Measurements from ENCODE around the gene KRT7.
A peak's percentile ranks its signal among the peaks of the same experiment; 100 is the strongest.
"Not testable (repeated sequence)": the region's sequence is repeated elsewhere in the genome, so short reads cannot be mapped to it uniquely, and the experiment has no call there.

KRT7 gene

DNA sequence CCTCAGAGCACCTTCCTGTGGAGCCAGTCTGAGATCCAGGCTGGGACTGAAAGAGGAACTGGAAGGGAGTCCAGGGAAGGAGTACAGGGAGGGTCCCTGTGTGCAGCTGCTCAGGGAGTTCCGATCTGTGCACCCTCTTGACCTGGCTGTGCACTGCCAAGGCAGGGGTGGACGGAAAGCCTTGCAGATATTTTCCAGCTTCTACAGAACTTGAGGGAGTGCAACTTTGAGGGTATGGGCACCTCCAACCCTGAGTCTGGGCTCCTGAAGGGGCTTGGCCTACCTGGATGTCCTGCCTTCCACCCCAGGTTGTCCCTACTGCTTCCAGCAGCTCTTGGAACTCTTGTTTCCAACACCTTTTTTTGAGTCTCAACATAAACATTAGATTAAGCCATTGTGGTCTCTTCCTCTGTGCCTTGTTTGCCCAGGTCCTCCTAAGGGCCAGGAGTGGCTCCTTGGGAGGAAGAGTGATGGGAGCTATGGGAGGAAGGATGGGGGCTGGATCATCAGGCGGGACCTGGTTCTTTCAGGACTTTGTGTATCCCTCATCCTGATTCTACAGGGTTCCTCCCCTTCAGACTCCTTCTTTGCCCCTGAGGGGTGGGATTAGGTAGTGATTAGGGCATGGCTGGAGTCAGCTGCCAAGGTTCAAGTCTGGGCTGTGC, 3.5 kb downstream of the KRT7 start:
- H4K20me1 ChIP-seq = no peaks in the 10 kb centered on the region
- peaks cover 16 to 41% (median 25%) of the 10 kb centered on the region in 10 experiments for H3K4me1 ChIP-seq
- peak overlapping the region in 2 of 11 experiments; percentile 35 to 89; a peak in 4 of 22 replicates for H3K4me2 ChIP-seq
- no peaks in the 10 kb centered on the region for H3K36me3 ChIP-seq
- no peak overlapping the region for H3K27ac ChIP-seq
- no peak overlapping the region for H3K9ac ChIP-seq
- no peak for TF ChIP-seq Cebpa-rat (IDR thresholded peaks at IDR 0.05)
- no peaks in the 10 kb centered on the region for H3K9me3 ChIP-seq (replicated peaks in 1 of 11)
- no peak overlapping the region for H3K4me3 ChIP-seq
- H3K27me3 ChIP-seq = peaks cover 0 to 18% (median 15%) of the 10 kb centered on the region in 11 experiments; a peak in 16 of 22 replicates

DNA sequence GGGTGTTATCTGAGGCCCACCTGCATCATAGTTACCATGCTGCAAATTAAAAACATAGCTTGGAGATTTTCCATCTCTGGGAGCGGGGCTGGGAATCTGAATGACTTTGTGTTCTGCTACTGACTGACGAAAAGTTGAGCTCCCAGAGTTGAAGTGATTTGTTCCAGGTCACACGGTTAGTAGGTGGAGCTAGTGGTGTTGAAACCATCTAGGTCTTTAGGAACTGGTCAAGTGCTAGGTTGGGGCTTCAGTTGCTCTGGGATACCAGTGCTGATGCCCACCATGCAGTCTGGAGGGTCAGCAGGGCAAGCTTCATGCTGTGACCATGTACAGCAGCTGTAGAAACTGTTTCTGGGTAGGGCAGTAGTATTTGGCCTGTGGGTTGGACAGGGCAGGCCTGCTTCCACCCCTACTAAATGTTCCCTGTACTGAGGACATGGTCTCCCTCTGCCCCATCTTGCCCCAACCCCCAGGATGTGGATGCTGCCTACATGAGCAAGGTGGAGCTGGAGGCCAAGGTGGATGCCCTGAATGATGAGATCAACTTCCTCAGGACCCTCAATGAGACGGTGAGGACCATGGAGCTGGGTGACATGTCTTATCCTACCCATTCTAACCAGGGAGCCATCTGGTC, 5.3 kb downstream of the KRT7 start:
- Histone ChIP-seq H3K36me3 (no peaks in the 10 kb centered on the region), H3K4me3 (no peak overlapping the region), H3K27me3 (peaks cover 0 to 5% (median 4%) of the 10 kb centered on the region in 11 experiments; a peak in 15 of 22 replicates), H3K4me2 (peak overlapping the region in 3 of 11 experiments; percentile 0 to 21 (median 4); a peak in 2 of 22 replicates), H3K27ac (no peak overlapping the region), H4K20me1 (no peaks in the 10 kb centered on the region), H3K4me1 (peaks cover 20 to 47% (median 29%) of the 10 kb centered on the region in 10 experiments), H3K9me3 (replicated peaks in 1 of 11) (no peaks in the 10 kb centered on the region), H3K9ac (no peak overlapping the region)
- TF ChIP-seq Cebpa-rat (IDR thresholded peaks at IDR 0.05) = no peak

DNA sequence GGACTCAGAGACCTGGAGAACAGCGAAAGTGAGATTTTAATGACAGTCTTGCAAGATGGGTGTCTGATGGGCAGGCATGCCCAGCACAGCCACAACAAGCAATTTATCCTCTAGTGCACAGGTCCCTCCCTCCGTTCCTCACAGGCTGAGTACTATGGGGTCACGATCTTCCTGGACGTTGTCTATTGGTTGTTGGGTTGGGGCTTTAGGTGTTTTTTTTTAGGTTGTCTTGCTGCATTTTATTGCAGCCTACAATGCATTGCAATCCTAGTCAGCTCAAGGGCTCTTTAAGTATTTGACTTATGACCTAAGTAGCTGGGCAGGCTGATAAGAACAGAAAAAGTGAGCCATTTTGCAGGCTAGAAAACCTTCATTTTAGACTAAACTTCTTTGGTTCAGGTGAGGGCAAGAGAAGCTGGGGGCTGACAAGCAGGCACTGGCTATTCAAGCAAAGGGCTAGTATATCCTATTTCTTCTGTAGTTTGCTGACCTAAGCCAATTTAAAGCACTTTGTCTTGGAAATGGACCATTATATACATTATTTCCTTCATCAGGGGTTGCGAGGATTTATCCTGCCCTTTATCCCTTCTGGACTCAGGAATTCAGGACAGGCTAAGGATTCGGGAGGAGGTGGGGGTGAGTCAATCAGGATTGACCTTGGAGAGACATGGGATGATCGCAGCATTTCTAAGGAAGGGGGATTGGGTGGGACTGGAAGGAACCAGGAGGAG, 6.0 kb downstream of the KRT7 start:
- no peak for TF ChIP-seq Cebpa-rat (IDR thresholded peaks at IDR 0.05)
- H3K9ac ChIP-seq = no peak overlapping the region
- H3K36me3 ChIP-seq = no peaks in the 10 kb centered on the region
- H3K27me3 ChIP-seq = no peaks in the 10 kb centered on the region
- H3K4me2 ChIP-seq = no peak overlapping the region
- no peak overlapping the region for H3K27ac ChIP-seq
- H3K4me3 ChIP-seq = no peak overlapping the region
- peaks cover 27 to 55% (median 36%) of the 10 kb centered on the region in 10 experiments for H3K4me1 ChIP-seq
- H4K20me1 ChIP-seq = no peaks in the 10 kb centered on the region
- H3K9me3 ChIP-seq (replicated peaks in 1 of 11) = no peaks in the 10 kb centered on the region

DNA sequence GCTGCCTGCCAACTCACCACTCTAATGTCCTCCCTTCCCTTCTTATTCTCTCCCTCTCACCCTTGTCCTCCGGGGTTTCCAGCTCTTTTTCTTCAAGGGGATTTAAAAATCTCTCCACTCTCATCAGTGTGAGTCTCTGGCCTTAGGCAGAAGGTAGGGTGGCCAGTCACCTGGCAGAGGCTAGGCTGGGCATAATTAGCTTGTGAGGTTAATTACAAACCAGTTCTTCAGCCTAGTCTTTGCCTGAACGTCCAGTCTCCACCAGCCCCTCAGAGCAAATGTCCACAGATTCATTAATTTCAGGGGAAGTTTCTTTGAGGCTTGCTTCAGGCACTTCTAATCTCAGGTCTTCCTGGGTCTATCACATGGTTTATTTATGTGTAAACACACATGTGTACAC, 6.7 kb downstream of the KRT7 start:
- Histone ChIP-seq H3K4me1 (peaks cover 31 to 55% (median 37%) of the 10 kb centered on the region in 10 experiments), H3K27ac (no peak overlapping the region), H3K9ac (no peak overlapping the region), H3K9me3 (replicated peaks in 1 of 11) (no peaks in the 10 kb centered on the region), H3K27me3 (no peaks in the 10 kb centered on the region), H4K20me1 (no peaks in the 10 kb centered on the region), H3K4me2 (no peak overlapping the region), H3K36me3 (no peaks in the 10 kb centered on the region), H3K4me3 (no peak overlapping the region)
- TF ChIP-seq Cebpa-rat (IDR thresholded peaks at IDR 0.05) = no peak

DNA sequence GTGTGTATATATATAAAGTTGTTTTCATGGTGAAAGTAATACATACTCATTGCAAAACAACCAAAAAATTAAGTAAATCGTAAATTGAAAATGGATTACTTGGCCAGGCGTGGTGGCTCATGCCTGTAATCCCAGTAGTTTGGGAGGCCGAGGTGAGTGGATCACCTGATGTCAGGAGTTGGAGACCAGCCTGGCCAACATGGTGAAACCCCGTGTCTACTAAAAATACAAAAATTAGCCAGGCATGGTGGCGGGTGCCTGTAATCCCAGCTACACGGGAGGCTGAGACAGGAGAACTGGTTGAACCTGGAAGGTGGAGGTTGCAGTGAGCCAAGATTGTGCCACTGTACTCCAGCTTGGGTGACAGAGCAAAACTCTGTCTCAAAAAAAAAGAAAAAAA, 7.2 kb downstream of the KRT7 start:
- not testable (repeated sequence) for H3K9me3 ChIP-seq (replicated peaks in 1 of 11); H3K9ac ChIP-seq; H4K20me1 ChIP-seq; H3K36me3 ChIP-seq; H3K27me3 ChIP-seq; H3K27ac ChIP-seq; H3K4me3 ChIP-seq; H3K4me2 ChIP-seq
- peaks cover 31 to 54% (median 36%) of the 10 kb centered on the region in 10 experiments for H3K4me1 ChIP-seq

- Histone ChIP-seq H3K9ac (no peak overlapping the region), H4K20me1 (no peaks in the 10 kb centered on the region), H3K27me3 (no peaks in the 10 kb centered on the region), H3K9me3 (replicated peaks in 1 of 11) (no peaks in the 10 kb centered on the region), H3K27ac (no peak overlapping the region), H3K4me2 (no peak overlapping the region; a peak in 1 of 22 replicates), H3K4me1 (peaks cover 28 to 54% (median 38%) of the 10 kb centered on the region in 10 experiments), H3K36me3 (no peaks in the 10 kb centered on the region), H3K4me3 (no peak overlapping the region)
- no peak for TF ChIP-seq Cebpa-rat (IDR thresholded peaks at IDR 0.05)
Measured at GRCh38 chr12:52241205-52241842, 8.3 kb downstream of the KRT7 start.

GRCh38 chr12:52242442-52243258, 9.6 kb downstream of the KRT7 start:
- Histone ChIP-seq H3K27me3 (no peaks in the 10 kb centered on the region), H3K27ac (peak overlapping the region in 8 of 11 experiments; percentile 65 to 94 (median 82); a peak in 8 of 22 replicates), H4K20me1 (no peaks in the 10 kb centered on the region), H3K4me3 (no peak overlapping the region), H3K9ac (peak overlapping the region in 1 of 11 experiments; percentile 70; a peak in 1 of 22 replicates), H3K4me1 (peaks cover 28 to 48% (median 38%) of the 10 kb centered on the region in 10 experiments), H3K36me3 (no peaks in the 10 kb centered on the region), H3K4me2 (peak overlapping the region; percentile 69 to 94 (median 87); a peak in 20 of 22 replicates), H3K9me3 (replicated peaks in 1 of 11) (no peaks in the 10 kb centered on the region)
- no peak for TF ChIP-seq Cebpa-rat (IDR thresholded peaks at IDR 0.05)

DNA sequence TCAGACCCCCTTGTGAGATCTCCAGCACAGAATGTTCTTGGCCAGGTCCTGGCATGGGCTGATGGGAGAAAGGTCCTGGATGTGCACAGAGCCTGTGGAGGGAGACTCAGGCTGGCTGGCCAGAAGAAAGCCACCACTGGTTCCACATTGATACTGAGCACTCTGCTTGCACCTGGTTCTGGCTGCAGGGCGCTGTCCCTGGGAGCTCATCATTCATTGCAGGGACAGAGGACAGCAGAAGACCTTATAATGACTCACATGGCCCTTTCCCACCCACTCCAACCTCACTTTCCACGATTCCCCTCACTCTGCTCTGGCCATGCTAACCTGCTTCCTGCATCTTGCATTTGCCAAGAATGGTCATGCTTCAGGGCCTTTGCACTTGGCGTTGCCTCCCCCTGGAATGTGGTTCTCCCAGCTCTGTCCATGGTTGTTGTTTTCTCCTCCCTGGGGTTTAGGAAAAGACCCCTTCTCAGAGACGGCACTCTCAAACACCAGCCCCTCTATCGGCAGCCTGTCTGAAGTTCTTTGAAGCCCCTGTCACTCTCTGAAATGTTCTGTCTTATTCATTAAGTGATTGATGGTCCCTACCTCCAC, 10.3 kb downstream of the KRT7 start:
- Histone ChIP-seq H3K9ac (peak overlapping the region in 9 of 11 experiments; percentile 15 to 77 (median 68); a peak in 14 of 22 replicates), H3K9me3 (replicated peaks in 1 of 11) (no peaks in the 10 kb centered on the region), H3K4me3 (no peak overlapping the region), H3K36me3 (no peaks in the 10 kb centered on the region), H3K4me1 (peaks cover 28 to 44% (median 37%) of the 10 kb centered on the region in 10 experiments), H3K4me2 (peak overlapping the region; percentile 69 to 94 (median 87)), H3K27me3 (no peaks in the 10 kb centered on the region), H4K20me1 (no peaks in the 10 kb centered on the region), H3K27ac (peak overlapping the region; percentile 65 to 94 (median 83); a peak in 20 of 22 replicates)
- no peak for TF ChIP-seq Cebpa-rat (IDR thresholded peaks at IDR 0.05)
